CD4-positive, CD25-positive, alpha-beta regulatory T cell (primary cell): ENCODE data around the gene VDAC2. TPM values are rescaled to one million over a fixed set of nuclear protein-coding genes. Genes with fewer than 3 reads are reported as not detected.

ENCODE experiments used
- ATAC-seq, 2 donors: fragments of 150-1000 bp; cut with Tn5 transposase; one replicate each; pipeline ENCODE4 v1.10.0; 2021; ENCODE audit warnings: low read depth in 2 of 2, moderate number of reproducible peaks in 2 of 2, moderate library complexity in 1 of 2
- DNase-seq, 3 donors: peaks; one replicate each; pipeline versions ENCODE4 v3.0.0 to v3.0.0-alpha.2; 2012 to 2022; ENCODE audit warnings: mixed read lengths in 1 of 3
- H3K27ac ChIP-seq: one replicate; pipeline ENCODE4 v1.7.0; 2013; ENCODE audit warnings: mild to moderate bottlenecking, low read length; ENCODE audit not compliant: insufficient read depth, poor library complexity, severe bottlenecking
- H3K27me3 ChIP-seq: one replicate; pipeline ENCODE4 v1.7.0; 2013; ENCODE audit warnings: low read length; ENCODE audit not compliant: control insufficient read depth, insufficient read depth
- H3K36me3 ChIP-seq: one replicate; pipeline ENCODE4 v1.7.0; 2013; ENCODE audit warnings: mild to moderate bottlenecking, low read length, moderate library complexity; ENCODE audit not compliant: control insufficient read depth, insufficient read depth
- H3K4me1 ChIP-seq: 2 replicates; pipeline ENCODE4 v1.7.0; 2013; ENCODE audit warnings: mild to moderate bottlenecking, low read length; ENCODE audit not compliant: insufficient read depth, control insufficient read depth, poor library complexity, severe bottlenecking
- H3K4me3 ChIP-seq: one replicate; pipeline ENCODE4 v1.7.0; 2013; ENCODE audit warnings: low read depth, mild to moderate bottlenecking, low read length, moderate library complexity
- H3K9me3 ChIP-seq, 2 experiments: 1 replicate in 1 of 2; 2 replicates in 1 of 2; pipeline ENCODE4 v1.7.0; 2013; ENCODE audit warnings: low read length in 2 of 2, mild to moderate bottlenecking in 1 of 2, moderate library complexity in 1 of 2; ENCODE audit not compliant: control insufficient read depth in 2 of 2
- H3K27ac Mint-ChIP-seq, 3 donors: one replicate each; pipeline ENCODE4 v1.8.0; 2020 to 2022; ENCODE audit warnings: mild to moderate bottlenecking in 3 of 3, mixed read lengths in 3 of 3, moderate library complexity in 2 of 3
- H3K27me3 Mint-ChIP-seq: one replicate; pipeline ENCODE4 v1.8.0; 2022; ENCODE audit warnings: mild to moderate bottlenecking, mixed read lengths
- H3K36me3 Mint-ChIP-seq: one replicate; pipeline ENCODE4 v1.8.0; 2020; ENCODE audit warnings: mixed read lengths
- H3K4me1 Mint-ChIP-seq, 4 donors: one replicate each; pipeline ENCODE4 v1.8.0; 2020 to 2022; ENCODE audit warnings: mixed read lengths in 4 of 4, mild to moderate bottlenecking in 1 of 4
- H3K4me3 Mint-ChIP-seq, 4 donors: one replicate each; pipeline ENCODE4 v1.8.0; 2020 to 2022; ENCODE audit warnings: mild to moderate bottlenecking in 4 of 4, mixed read lengths in 4 of 4, moderate library complexity in 3 of 4
- H3K9me3 Mint-ChIP-seq, 7 donors: one replicate each; pipeline ENCODE4 v1.8.0; 2020 to 2022; ENCODE audit warnings: mixed read lengths in 7 of 7, mild to moderate bottlenecking in 3 of 7, moderate library complexity in 2 of 7
- polyA plus RNA-seq, 4 donors: library from polyadenylated mRNA; unstranded; fragments of 300-500 nt; fragmentation: Illumina TruSeq; gene quantifications; one replicate each; pipeline ENCODE4 v1.2.3, GENCODE V29; 2021
- total RNA-seq: library from RNA; stranded (reverse); gene quantifications from one replicate; pipeline ENCODE4 v1.2.3, GENCODE V29; 2022

Gene VDAC2
- total and polyA plus RNA-seq, 5 donors from 2014 or later: 110 to 201 (median 159) TPM

GRCh38 chr10:75231672-75232581 is 21.3 kb downstream of the VDAC2 start:
- Mint-ChIP-seq H3K4me3 (peak overlapping the region in 3 of 4 donors; percentile 16 to 87 (median 44)), H3K9me3 (no peaks in the 10 kb centered on the region), H3K27ac (peak overlapping the region; percentile 10 to 94 (median 91)), H3K27me3 (no peaks in the 10 kb centered on the region), H3K4me1 (peaks cover 10 to 42% (median 32%) of the 10 kb centered on the region in 4 donors), H3K36me3 (peaks cover 17% of the 10 kb centered on the region)
- H3K27ac ChIP-seq: peak overlapping the region; percentile 76
- peaks cover 24% of the 10 kb centered on the region for H3K4me1 ChIP-seq
- H3K4me3 ChIP-seq: no peak overlapping the region
- no peak for DNase-seq
- no peak for ATAC-seq
- H3K36me3 ChIP-seq: peaks cover 33% of the 10 kb centered on the region
- no peaks in the 10 kb centered on the region for H3K27me3 ChIP-seq
- H3K9me3 ChIP-seq: no peaks in the 10 kb centered on the region

- DNase-seq (no peak), ATAC-seq (no peak)
- Histone ChIP-seq H3K4me3 (peak overlapping the region; percentile 32), H3K27ac (peak overlapping the region; percentile 82), H3K27me3 (no peaks in the 10 kb centered on the region), H3K9me3 (no peaks in the 10 kb centered on the region), H3K4me1 (peaks cover 24% of the 10 kb centered on the region), H3K36me3 (peaks cover 28% of the 10 kb centered on the region)
- Mint-ChIP-seq H3K9me3 (no peaks in the 10 kb centered on the region), H3K27ac (peak overlapping the region; percentile 90 to 93 (median 91)), H3K36me3 (peaks cover 16% of the 10 kb centered on the region), H3K27me3 (no peaks in the 10 kb centered on the region), H3K4me3 (peak overlapping the region; percentile 83 to 88 (median 86)), H3K4me1 (peaks cover 8 to 37% (median 25%) of the 10 kb centered on the region in 4 donors)
Measured at GRCh38 chr10:75233444-75234016, 22.9 kb downstream of the VDAC2 start.

GRCh38 chr10:75234017-75234682 is 23.6 kb downstream of the VDAC2 start:
- Histone ChIP-seq H3K4me1 (peaks cover 24% of the 10 kb centered on the region), H3K27me3 (no peaks in the 10 kb centered on the region), H3K27ac (peak overlapping the region; percentile 82), H3K9me3 (no peaks in the 10 kb centered on the region), H3K4me3 (peak overlapping the region; percentile 59), H3K36me3 (peaks cover 23% of the 10 kb centered on the region)
- Mint-ChIP-seq H3K27ac (peak overlapping the region; percentile 90 to 93 (median 91)), H3K4me1 (peaks cover 5 to 33% (median 19%) of the 10 kb centered on the region in 4 donors), H3K4me3 (peak overlapping the region; percentile 83 to 88 (median 86)), H3K9me3 (no peaks in the 10 kb centered on the region), H3K36me3 (peaks cover 12% of the 10 kb centered on the region), H3K27me3 (no peaks in the 10 kb centered on the region)
- peak; percentile 66 to 75 for ATAC-seq
- DNase-seq: peak; percentile 96 to 98 (median 98)

- Mint-ChIP-seq H3K27me3 (no peaks in the 10 kb centered on the region), H3K4me3 (peak overlapping the region; percentile 83 to 88 (median 86)), H3K4me1 (peaks cover 5 to 29% (median 16%) of the 10 kb centered on the region in 4 donors), H3K9me3 (no peaks in the 10 kb centered on the region), H3K27ac (peak overlapping the region in 2 of 3 donors; percentile 79 to 90), H3K36me3 (peaks cover 12% of the 10 kb centered on the region)
- ATAC-seq (peak; percentile 0), DNase-seq (peak in 1 of 3 donors; percentile 4)
- Histone ChIP-seq H3K36me3 (peaks cover 16% of the 10 kb centered on the region), H3K9me3 (no peaks in the 10 kb centered on the region), H3K27ac (peak overlapping the region; percentile 82), H3K4me3 (peak overlapping the region; percentile 59), H3K27me3 (no peaks in the 10 kb centered on the region), H3K4me1 (peaks cover 24% of the 10 kb centered on the region)
Measured at GRCh38 chr10:75234683-75235374, 24.2 kb downstream of the VDAC2 start.

- Mint-ChIP-seq H3K4me3 (peak within 1 kb of the TSS; percentile 85 to 93 (median 88)), H3K36me3 (peaks cover 10% of the 10 kb centered on the region), H3K9me3 (no peaks in the 10 kb centered on the region), H3K27me3 (no peaks in the 10 kb centered on the region), H3K27ac (peak within 1 kb of the TSS; percentile 84 to 95 (median 92)), H3K4me1 (peaks cover 3 to 25% (median 12%) of the 10 kb centered on the region in 4 donors)
- Histone ChIP-seq H3K4me1 (peaks cover 22% of the 10 kb centered on the region), H3K27me3 (no peaks in the 10 kb centered on the region), H3K27ac (peak within 1 kb of the TSS; percentile 82), H3K4me3 (peak within 1 kb of the TSS; percentile 13), H3K9me3 (no peaks in the 10 kb centered on the region), H3K36me3 (peaks cover 15% of the 10 kb centered on the region)
- DNase-seq (peak; percentile 91 to 95 (median 92)), ATAC-seq (peak; percentile 74 to 78)
Measured at GRCh38 chr10:75235375-75236177, 25.0 kb downstream of the VDAC2 start, which contains the start of gene COMTD1. Gene COMTD1 (minus strand): TSS chr10:75235957. CDS start chr10:75235928, 29 bp downstream.

- H3K27ac Mint-ChIP-seq: peak overlapping the region; percentile 84 to 95 (median 92)
- H3K9me3 ChIP-seq: no peaks in the 10 kb centered on the region
- H3K4me3 Mint-ChIP-seq: peak overlapping the region; percentile 85 to 93 (median 88)
- peaks cover 7% of the 10 kb centered on the region for H3K36me3 Mint-ChIP-seq
- no peak overlapping the region for H3K27ac ChIP-seq
- peaks cover 13% of the 10 kb centered on the region for H3K36me3 ChIP-seq
- H3K27me3 Mint-ChIP-seq: no peaks in the 10 kb centered on the region
- DNase-seq: no peak
- H3K27me3 ChIP-seq: no peaks in the 10 kb centered on the region
- peaks cover 0 to 22% (median 9%) of the 10 kb centered on the region in 4 donors for H3K4me1 Mint-ChIP-seq
- no peaks in the 10 kb centered on the region for H3K9me3 Mint-ChIP-seq
- peaks cover 18% of the 10 kb centered on the region for H3K4me1 ChIP-seq
- ATAC-seq: no peak
- no peak overlapping the region for H3K4me3 ChIP-seq
Measured at GRCh38 chr10:75236178-75236825, 25.7 kb downstream of the VDAC2 start.
